ENCODE measurements around the gene SASH3.

Gene SASH3

DNA sequence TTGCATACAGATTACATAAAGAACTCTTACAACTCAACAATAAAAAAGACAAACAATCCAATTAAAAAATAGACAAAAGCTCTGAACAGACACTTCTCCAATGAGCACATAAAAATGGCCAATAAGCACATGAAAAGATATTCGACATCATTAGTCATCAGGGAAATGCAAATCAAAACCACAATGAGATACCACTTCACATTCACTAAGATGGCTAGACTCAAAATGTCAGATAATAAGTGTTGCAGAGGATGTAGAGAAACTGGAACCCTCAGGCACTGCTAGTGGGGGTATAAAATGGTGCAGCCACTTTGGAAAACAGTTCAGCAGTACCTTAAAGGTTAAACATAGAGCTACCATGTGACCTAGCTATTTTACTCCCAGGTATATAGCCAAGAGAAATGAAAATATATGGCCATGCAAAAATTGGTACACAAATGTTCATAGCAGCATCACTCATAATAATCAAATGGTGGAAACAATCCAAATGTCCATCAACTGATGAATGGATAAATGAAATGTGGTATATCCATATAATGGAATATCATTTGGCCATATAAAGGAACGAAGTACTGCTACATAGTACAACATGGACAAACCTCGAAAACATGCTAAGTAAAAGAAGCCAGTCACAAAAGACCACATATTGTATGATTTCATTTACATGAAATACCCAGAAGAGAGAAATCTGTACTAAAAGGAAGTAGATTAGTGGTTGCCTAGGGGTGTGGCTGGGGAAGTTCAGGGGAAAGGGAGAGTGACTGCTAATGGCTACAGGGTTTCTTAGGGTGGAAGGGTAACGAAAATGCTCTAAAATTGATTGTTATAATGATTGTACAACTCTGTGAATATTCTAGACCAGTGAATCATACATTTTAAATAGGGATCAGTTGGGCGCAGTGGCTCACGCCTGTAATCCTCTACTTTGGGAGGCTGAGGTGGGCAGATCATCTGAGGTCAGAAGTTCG is 29.4 kb downstream of the SASH3 start:
- no peak for DNase-seq (ENCODE audit: low read depth)

DNA sequence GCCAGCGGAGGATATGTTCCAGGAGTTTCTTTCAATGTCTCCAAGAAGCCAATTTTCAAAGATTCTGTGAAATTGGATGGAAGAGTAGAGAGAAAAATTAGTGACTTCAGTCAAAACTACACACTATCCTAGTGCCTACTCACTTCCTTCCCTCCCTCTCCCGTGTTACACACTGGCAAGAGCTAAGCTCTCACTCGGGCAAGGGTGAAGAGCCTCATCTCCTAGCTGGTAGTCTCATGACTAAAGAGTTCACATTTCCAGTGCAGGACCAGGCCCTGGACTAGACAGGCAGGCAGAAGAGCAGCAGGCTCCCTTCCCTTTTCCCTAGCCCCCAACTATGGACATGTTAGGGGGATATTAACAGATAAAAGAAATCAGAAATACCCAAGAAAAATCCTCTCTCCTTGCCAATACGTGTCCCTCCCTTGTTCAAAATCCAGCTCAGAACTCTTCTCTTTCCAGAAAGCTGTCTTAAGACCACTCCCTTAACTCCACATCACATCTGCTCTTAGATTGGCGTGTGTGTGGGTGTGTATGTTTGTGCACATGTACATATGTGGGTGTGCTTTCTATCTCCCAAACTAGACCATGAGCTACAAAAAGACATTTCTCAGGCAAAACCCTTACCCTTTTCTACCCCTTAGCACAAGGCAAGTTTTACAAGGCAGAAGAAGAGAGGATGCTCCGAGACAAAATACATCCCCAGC is 34.1 kb downstream of the SASH3 start:
- no peak for DNase-seq (ENCODE audit: low read depth)

DNA sequence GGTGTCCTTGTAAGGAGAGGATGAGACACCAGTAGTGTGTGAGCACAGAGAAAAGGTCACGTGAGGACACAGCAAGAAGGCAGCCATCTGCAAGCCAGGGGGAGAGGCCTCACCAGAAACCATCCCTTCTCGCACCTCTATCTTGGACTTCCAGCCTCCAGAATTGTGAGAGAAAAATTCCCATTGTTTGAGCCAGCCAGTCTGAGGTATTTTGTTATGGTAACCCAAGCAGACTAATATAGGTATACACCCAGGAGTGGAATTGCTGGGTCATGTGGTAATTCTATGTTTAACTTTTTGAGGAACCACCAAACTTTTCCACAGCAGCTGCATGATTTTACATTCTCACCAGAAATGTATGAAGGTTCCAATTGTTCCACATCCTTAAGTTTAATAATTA is 38.4 kb downstream of the SASH3 start:
- no peak for DNase-seq (ENCODE audit: low read depth)

DNA sequence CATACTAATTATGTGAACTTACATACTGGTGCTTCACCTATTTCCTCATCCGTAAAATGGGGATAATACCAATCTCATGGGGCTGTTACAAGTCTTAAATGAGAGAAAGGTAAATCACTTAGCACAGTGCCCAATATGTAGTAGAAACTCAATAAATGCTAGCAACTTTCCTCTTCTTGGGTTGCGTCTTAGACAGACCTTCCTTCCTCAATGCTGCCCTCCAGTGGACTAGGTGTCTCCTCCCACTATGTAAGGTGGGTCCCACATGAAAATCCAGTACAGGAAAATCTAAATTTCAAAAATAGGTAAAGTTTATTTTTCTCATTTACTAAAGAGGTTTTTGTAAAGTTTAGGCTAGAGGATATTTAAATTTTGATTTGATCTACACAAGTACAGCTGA is 43.4 kb downstream of the SASH3 start:
- no peak for DNase-seq (ENCODE audit: low read depth)

DNA sequence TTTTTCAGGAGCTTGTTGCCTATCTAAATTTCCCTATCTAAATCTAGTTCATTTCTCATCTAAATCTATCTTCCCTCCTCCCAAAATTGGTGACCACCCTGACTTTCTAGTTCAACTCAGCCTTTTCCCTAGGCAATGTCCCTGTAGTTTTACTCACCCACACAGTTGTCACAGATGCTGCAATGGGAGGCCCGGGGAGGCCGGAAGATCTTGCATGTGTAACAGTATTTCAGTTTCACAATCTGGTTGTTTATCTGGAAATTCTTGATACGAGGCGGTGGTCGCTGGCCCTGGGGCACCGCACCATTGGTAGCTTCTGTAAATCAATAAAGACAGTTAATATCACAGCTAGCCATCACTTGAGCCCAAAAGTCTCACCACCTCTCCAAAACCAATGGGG is 43.8 kb downstream of the SASH3 start:
- DNase-seq (ENCODE audit: low read depth): no peak

DNA sequence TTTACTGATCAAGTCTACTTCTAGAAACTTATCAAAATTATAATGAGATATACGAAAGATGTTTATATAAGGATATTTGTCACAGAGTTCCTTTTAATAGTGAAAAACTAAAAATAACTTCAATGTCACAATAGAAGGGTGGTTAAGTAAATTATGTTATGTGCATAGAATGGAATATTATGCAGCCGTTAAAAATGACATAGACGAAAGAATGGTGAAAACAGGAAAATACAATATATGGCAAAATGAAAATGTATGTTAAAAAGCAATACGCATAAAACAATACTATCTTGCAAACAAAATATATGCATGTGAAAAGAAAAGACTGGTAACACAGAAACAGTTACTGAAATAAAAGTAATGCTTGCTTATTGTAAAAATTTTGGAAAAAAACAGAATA is 44.9 kb downstream of the SASH3 start:
- no peak for DNase-seq (ENCODE audit: low read depth)

DNA sequence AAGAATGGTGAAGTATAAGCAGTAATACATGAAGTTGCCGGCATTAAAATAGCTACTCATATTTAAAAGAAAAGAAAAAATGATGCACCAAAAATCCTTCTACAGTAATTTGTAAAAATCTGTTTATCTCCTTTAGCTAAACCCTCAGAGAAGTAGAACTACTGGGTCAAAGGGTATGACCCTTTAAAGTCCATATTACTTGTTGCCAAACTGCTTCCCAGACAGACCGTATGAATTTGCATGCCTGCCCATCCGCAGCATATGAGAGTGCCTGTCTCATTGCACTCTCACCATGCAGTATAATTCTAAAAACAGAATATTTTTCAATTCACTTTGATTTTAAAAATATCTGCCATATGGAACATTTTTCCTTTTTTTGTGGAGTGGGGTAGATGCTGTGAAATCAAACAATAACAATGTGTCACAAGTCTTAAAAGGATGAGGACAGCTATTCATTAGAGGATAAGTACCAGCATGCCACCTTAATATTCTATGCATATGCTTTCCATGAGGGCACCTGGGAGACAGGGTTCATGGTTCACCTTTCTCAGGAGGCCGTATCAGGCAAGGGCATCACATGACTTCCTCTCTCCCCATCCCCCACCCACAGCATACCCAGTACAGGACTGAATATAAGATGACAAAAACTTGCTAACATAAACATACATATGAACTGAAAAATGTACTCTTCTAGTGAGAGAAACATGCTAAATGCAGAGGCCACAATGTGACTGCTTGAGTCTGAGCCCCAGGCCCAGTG is 46.2 kb downstream of the SASH3 start:
- no peak for DNase-seq (ENCODE audit: low read depth)

DNA sequence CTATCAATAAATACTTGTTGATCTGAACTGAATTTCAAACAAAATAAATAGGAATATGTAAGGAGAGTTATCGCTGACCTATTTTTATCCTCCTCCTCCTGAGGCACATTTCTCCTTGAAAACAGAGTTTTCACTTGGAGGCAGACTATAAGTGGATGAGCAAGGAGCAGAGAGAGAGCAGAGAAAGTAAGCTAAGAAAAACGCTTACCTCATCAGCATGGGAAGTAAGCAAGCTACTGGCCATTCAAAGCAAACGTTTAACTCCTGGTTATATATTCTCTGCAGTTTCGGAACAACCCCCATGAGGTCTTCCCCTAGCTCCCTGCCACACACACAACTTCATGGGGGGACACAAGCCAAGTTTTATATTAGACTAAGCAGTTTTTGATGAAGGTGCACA is 50.7 kb downstream of the SASH3 start:
- DNase-seq (ENCODE audit: low read depth): no peak

DNA sequence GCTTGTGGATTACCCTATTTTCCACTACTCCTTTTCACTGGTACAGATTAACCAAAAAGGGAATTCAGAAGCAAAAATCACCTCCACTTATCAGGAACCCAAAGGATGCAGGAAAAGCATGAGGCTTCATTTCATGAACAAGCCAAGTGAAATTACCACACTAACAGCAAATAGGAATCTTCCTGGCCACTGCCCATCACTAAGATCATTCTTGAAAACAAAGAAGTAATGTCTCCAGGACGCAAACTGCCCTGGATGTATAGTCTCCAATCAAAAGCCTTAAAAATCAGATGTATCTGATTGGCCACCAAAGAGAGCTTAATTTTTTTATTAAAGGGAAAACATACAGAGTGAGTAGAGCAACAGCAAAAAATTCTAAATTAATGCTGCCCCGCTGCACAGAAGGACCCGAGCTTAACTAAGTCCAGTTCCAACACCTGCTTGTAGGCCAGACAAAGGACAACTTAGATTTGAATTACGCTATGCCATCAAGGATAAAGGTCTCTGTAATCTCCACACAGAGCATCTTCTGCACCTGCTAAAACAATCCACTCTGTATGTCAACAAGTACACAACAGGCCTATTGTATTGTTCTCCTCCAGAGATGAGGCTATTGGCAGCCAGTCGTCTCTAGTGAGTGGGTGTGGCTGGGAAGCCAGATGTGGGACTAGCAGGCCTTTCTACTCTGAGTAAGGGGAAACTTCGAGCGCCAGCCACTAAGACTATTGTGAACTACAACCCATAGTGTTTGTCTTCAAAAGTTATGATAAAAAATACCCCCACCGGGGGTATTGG is 51.5 kb downstream of the SASH3 start:
- DNase-seq (ENCODE audit: low read depth): no peak

DNA sequence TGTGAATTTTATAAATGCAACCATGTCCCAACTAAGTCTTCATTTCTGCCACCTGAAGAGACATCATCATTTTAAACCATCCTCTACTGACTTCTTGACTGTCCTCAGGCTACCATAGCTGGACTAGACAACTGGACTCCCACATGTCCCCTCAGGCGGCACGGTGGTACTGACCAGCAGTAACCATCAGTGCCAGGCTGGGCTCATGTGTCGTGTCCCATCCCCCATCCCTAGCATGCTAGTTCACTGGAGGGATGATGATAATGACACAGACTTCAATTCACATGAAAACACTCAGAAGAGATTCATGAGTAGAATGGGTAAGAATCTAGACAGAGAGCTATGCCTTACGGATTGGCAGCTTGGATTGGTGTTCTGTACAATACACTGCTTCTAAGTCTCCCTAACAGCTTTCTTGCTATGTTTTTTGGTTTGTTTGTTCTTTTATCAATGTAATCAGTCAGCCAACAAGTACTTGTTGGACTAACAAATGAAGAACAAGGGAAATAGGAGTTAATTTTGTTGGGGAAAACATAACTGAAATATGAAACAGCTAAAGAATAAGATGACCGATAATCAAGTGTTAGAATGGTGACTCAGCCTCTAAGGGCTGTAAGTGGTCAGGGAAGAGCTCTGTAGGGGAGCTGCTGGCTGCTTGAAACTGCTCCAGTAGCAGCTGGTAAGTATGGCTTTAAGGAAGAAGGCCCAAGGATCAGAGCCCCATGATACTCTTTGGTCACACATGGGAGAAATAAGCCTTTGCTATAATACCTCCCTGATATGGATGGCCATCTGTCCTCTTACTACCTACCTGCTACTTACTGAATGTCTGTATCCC is 53.6 kb downstream of the SASH3 start:
- DNase-seq (ENCODE audit: low read depth): no peak

DNA sequence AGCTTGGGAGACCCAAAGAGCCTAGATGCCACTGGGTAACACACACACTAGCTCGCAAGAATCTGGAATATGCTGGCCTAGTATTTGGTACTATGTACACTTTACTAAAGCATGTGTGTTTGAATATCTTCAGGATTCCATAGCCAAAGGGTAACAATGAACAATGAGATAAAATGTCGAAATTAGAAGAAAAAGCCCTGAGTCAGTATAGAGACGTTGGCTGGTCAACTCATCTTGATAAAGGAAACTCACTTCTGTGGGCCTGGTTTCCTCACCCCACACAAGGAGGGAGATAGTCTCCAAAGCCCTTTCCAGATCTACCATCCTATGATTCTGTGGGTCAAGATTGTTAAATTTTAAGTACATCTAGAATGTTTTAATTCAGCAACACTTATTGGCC is 57.1 kb downstream of the SASH3 start:
- DNase-seq (ENCODE audit: low read depth): no peak

DNA sequence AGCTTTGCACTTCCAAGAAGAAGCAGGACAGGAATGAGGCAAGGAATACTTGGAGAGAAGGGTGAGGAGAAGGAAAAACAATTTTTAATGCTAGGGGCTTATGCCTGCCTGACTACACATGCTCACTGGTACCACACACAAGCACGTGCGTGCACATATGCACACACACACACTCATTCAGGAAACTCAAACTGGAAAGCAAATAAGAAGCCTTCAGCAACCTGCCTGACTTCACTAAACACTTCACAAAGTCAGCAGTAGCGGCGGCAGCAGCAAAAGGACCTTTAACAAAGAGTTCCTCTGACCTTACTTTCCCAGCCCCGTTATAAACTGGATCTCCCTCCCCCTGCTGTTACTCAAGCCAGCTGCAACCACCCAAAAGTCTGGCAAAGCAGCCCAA is 60.6 kb downstream of the SASH3 start:
- DNase-seq (ENCODE audit: low read depth): no peak

DNA sequence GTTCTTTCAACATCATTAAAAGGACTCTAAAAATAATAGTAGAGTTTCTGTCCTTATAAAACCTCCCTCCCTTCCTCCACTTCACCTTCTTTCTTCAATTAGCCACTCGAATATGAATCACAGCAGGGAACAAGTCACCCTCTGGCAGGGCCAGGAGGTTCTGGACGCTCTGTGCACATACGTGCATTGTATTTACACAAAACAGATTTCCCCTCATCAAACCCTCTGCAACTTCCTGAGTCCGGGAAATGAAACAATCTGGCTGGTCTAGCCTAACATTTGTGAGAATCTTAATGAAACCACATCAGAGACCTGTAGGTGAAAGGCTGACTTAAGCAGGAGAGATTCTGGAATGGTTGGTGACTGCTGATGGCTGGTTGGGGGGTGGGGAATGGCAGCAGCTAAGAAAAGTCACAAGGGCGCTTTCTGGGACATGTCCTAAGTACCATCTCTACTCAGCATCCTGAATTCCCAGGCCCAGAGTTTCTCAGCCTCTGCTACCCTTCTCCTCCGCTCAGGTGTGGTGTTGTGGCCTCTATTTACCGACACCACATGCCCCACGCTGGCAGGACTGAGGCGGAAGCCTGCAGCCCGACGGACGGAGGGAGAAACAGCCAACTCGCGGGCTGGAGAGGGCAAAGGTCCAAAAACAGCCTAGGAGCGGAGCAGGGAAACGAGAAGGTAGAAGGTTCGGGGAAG is 62.9 kb downstream of the SASH3 start:
- no peak for DNase-seq (ENCODE audit: low read depth)

DNA sequence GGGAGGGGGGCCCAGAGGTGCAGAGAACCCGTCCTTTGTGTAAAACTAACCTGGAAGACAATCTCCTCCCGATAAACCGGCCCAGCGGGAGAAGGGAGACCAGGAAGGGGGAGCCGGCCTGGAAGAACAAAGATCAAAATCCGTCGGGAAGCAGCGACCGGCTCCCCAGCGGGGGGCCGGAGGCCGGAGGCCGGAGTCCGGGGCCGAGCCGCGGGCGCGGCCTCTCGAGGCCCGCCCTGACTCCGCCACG is 63.4 kb downstream of the SASH3 start:
- DNase-seq (ENCODE audit: low read depth): no peak

DNA sequence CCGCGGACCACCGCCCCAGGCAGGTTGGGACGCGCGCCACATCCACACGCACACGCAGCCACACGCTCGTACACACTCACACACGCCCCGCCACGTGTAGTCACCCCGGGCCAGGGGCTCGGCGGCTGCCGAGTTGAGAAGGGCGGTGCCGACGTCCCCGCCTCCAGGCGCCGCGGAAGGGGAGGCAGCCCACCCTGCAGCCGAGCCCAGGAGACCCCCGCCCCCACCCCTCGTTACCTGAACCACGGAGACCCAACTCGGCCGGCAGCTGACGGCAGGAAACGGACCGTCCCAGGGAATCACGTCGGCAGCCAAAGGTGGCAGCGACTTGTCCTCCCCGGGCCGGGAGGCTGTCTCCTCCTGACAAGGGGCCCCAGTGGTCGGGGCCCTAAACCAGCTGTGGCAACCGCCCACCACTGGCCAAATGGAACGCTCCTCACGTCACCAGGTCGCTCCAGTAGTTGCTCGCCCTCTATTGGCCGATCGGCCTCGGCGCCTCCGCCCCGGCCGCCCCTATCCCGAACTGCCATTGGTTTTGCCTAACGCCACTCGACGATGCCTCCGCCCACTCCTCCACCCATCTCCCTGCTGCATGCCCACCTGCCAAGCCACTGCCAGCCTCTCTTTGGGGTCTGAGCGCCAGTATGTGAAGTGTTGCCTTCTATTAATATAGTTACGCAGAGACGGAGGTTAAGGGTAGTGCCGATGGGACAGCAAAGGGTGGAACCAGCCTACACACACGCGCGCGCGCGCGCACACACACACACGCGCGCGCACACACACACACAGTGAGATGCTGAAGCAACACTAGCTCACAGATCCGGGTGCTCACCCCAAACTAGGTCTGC is 63.9 kb downstream of the SASH3 start, which contains the start of gene ZDHHC9:
ZDHHC9 (minus strand) TSS at position 428 of the 848 bp plus-strand sequence. CDS start 1,941 bp downstream, outside the sequence.
- peak; percentile 71 for DNase-seq (ENCODE audit: low read depth)

All from stimulated activated CD8-positive, alpha-beta memory T cell treated with anti-CD3 and anti-CD28 coated beads, Interleukin-15, amount 100 ng/mL, for 1 hour (primary cell).